ENCODE results near the gene PHKG2.
A peak's percentile ranks its signal among the peaks of the same experiment; 100 is the strongest.
"Not testable (repeated sequence)": the region's sequence is repeated elsewhere in the genome, so short reads cannot be mapped to it uniquely, and the experiment has no call there.

Gene PHKG2, protein sequence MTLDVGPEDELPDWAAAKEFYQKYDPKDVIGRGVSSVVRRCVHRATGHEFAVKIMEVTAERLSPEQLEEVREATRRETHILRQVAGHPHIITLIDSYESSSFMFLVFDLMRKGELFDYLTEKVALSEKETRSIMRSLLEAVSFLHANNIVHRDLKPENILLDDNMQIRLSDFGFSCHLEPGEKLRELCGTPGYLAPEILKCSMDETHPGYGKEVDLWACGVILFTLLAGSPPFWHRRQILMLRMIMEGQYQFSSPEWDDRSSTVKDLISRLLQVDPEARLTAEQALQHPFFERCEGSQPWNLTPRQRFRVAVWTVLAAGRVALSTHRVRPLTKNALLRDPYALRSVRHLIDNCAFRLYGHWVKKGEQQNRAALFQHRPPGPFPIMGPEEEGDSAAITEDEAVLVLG

DNA sequence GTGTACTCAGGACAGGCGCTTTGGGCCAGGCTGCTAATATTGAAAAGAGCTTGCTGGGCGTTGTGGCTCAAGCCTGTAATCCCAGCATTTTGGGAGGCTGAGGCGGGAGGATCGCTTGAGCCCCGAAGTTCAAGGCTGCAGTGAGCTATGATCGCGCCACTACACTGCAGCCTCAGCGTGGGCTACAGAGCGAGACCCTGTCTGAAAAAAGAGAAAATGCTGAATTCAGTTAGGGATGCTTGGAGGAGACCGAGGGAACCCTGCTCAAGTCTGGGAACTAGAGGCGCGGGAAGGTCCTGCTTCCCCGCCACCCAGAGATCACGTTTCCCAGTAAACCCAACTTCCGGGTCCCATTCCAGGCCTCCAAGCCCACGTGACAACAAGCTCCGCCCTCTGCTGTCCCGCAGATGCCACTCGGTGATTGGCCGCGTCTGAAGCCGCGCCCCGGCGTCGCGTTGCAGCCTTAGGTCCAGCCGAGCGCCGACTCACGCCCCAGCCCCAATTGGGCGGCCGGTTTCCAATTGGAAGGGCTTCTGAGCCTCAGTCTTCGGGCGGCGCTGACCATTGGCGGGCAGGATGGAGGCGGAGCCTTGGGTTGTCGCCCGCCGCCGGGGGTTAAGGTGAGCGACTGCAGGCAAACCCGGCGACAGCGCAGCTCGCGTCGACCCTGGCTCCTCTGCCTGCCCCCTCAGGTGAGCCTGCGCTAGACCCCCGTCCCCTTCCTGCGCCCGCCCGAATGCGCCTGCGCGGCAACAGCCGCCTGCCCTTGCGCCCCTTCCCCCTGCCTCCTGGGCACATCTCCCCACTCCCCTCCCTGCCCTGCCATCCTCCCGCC is at the start of gene PHKG2:
Gene PHKG2 (plus strand): TSS at position 627 of the 835 bp plus-strand sequence. CDS start 396 bp downstream, outside the sequence.
- DNase-seq = peak; percentile 97

DNA sequence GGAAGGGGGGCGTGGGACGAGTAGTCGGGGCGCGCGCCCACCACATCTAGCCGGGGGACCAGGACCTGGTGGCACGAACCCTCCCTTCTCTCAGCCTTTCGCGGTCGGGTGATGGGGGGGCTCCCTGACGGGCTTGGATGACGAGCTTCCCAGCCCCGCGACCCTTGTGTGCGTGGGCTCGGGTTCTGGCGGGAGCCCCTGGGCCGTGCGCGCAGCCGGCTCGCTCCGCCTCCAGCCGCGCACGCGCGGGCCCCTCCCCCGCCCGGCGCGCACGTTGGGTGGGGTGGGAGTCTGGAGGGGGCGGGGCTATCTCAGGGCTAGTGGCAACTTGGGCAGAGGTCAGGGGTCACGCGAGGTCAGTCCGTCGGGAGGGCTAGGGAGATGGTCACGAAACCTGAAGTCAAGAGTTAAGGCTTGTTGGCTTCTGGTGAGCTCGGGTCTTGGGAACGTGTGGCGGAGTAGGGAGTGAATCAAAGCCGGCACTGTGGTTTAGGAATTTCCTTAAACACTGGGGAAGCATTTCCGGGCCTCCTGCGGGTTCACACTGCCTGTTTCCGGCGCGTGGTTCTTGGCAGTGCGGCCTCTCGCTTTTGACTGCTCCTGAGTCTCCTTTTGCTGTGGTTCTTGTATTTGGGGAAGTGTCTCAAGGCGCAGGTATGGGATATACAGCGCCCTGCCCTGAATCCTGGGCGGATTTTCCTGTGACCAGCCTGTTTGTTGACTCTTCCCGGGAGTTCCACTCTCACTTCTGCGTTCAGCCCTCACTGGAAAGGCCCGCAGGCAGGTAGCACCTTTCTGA is 49.2 kb upstream of the PHKG2 start, which contains the start of gene SRCAP:
Gene SRCAP (plus strand): TSS at position 356 of the 799 bp plus-strand sequence. CDS start 1,654 bp downstream, outside the sequence.
- peak; percentile 85 to 86 for DNase-seq

DNA sequence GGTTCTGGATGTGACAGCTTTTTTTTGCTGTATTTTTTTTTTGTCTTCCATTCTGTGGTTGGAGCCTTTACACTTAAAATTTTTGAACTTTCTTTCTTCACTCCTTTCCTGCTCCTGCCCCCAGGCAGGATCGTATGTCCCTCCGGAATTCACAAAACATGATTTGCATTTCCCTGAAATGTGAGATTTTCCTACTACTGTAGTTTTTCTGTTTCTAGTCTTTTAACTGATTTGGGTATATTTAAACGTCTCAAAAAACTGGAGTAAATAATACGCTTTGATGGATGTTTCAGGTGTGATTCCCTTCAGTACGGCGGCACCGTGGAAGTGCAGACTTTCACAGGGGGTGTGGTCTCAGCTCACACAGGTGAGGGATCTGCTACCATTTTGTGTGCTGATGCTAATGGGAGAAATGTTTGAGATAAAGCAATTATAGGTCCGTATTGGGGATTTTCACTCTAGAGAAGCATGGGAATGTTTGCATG is 48.6 kb upstream of the PHKG2 start:
- no peak for DNase-seq

DNA sequence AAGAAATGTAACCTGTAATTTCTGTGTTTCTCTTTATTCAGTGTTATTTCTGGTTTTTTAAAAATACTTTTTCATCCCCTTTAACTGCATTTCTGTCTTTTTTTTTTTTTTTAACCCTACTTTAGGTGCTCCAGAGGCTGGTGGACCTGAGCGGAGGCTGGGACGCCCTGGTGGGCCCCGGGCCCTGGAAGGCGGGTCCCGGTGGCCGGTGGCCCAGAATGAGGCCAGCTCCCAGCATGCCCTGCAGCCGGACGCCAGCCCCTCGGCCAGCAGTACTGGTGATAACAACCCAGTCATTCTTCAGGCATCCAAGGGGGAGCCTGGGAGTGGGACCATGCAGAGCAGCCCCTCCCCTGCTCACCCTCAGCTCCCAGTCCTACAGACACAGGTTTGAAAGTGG is 47.7 kb upstream of the PHKG2 start:
- DNase-seq = no peak

DNA sequence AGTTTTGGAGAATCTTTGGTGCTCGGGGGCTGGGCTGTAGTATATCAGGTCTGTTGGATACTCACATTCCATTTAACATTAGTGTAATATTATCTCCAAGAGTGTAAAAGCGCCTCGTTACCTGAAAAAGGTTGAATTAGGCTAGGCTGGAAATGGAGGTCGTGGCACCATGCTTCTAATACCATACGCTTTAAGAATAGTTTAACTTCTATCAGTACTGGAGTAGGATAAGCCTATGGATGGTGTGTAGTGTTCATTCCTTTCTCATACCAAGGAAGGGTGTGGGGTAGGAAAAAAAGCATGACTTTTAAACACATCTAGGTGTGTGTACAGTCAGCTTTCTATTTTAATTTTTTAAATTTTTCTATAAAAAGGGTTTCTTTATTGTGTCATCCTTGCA is 47.3 kb upstream of the PHKG2 start:
- no peak for DNase-seq

DNA sequence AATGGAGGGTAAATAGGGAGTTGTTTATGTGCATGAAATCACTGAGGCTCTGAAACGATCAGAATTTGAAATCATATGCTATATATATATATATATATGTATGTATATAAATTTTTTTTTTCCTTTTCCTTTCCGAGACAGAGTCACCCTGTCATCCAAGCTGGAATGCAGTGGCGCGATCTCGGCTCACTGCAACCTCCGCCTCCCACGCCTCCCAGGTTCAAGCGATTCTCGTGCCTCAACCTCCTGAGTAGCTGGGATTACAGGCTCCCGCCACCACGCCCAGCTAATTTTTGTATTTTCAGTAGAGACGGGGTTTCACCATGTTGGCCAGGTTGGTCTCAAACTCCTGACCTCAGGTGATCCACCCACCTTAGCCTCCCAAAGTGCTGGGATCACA is 45.2 kb upstream of the PHKG2 start:
- DNase-seq = not testable (repeated sequence)

DNA sequence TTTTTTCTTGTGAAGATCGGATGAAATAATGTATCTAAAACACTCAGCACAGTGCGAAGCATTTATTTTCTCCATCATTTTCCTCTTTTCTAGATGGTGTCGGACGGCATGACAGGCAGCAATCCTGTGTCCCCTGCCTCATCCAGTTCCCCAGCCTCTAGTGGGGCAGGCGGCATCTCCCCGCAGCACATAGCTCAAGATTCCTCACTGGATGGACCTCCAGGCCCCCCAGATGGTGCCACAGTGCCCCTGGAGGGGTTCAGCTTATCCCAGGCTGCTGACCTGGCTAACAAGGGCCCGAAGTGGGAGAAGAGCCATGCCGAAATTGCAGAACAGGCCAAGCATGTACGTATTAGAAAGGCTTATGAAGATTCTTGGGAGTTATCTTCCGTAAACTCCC is 44.3 kb upstream of the PHKG2 start:
- DNase-seq = no peak

DNA sequence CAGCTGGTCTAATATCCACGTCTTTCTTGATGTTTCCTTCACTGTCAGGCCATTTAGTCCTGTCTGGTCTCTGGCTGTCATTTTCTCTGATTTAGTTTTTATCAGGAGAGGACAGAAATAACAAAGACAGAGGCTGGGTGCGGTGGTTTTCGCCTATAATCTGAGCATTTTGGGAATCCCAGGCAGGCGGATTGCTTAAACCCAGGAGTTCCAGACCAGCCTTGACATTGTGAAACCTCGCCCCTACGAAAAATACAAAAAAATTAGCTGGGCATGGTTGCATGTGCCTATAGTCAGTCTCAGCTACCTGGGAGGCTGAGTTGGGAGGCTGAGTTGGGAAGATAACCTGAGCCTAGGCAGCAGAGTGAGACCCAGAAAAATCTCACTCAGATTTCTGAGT is 42.2 kb upstream of the PHKG2 start:
- no peak for DNase-seq

DNA sequence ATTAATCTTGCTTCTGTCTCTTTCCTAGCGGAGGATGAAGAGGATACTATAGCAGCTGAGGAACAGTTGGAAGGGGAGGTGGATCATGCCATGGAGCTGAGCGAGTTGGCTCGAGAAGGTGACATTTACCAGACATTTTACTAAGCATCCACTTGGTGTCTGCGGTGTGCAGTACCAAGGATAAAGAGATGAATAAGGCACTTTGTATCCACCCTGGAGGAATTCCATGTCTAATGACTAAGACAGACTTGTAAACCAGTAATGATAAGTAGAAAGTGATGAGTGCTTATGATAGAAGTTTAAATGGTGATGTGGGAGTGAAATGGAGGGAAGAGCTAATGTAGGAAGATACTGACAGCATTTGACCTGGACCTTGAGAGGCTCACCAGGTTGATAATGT is 37.3 kb upstream of the PHKG2 start:
- no peak for DNase-seq

DNA sequence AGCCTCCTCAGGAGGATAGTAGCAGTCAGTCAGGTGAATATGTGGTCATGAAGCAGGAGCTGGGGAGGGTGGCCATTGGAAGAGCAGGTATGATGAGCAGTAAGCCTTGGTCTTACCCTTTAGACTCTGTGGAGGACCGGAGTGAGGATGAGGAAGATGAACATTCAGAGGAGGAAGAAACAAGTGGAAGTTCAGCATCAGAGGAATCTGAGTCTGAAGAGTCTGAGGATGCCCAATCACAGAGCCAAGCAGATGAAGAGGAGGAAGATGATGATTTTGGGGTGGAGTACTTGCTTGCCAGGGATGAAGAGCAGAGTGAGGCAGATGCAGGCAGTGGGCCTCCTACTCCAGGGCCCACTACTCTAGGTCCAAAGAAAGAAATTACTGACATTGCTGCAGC is 36.5 kb upstream of the PHKG2 start:
- no peak for DNase-seq

DNA sequence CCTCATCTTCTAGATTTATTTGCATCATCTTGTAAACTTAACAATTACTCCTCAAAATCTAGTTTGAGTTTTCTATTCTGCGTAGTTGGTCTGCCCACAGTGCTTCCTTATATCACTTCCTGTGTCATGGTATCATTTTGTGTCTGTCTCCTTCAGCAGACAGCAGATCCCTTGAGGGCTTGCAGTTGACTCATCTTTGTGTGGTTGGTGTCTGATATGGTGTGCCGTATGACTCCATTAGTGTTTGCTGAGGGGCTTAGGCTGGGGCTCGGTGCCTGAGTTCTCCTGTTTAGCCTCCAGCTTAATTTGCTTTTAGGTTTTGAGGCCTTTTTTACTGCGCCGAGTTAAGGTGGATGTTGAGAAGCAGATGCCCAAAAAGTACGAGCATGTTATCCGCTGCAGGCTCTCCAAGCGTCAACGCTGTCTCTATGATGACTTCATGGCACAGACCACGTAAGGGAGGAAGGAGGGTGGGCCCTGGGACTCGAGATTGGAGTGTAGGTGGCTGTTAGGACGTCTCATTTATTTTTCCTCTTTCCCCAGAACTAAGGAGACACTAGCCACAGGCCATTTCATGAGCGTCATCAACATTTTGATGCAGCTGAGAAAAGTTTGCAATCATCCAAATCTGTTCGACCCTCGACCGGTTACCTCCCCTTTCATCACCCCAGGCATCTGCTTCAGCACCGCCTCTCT is 32.3 kb upstream of the PHKG2 start:
- DNase-seq = peak; percentile 56 to 58

DNA sequence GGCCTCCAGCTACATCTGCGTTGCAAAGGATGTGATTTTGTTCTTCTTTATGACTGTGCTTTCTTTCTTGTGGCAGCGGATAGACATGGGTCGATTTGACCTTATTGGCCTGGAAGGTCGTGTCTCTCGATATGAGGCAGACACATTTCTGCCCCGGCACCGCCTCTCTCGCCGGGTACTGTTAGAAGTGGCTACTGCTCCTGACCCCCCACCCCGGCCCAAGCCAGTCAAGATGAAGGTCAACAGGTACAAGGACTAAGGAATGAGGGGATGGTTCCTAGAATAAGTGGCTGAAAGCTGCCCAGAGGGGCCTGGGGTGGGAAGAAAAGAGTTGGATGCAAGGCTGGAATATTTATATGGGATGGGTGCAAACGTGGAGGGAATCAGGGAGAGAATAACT is 28.1 kb upstream of the PHKG2 start:
- no peak for DNase-seq

DNA sequence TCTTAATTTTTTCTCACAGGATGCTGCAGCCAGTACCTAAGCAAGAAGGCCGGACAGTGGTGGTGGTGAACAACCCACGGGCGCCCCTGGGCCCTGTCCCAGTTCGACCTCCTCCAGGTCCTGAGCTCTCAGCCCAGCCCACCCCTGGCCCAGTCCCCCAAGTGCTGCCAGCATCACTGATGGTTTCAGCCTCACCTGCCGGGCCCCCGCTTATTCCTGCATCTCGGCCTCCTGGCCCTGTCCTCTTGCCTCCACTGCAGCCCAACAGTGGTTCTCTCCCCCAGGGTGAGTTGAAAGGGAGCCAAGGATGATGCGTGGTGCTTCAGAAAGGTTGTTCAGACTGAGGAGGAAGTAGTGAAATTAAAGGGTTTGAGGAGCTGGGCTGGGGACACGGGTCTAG is 27.5 kb upstream of the PHKG2 start:
- DNase-seq = no peak

DNA sequence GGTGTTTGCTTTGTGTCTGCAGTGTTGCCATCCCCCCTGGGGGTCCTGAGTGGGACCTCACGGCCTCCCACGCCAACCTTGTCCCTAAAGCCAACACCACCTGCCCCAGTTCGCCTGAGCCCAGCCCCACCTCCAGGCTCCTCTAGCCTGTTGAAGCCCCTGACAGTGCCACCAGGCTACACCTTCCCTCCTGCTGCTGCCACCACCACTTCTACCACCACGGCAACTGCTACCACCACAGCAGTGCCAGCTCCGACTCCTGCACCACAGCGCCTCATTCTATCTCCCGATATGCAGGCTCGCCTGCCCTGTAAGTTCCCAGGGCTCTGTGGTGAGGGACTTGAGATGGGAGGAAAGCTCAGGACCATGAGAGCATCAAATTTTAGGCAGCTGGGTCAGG is 27.1 kb upstream of the PHKG2 start:
- DNase-seq = no peak

DNA sequence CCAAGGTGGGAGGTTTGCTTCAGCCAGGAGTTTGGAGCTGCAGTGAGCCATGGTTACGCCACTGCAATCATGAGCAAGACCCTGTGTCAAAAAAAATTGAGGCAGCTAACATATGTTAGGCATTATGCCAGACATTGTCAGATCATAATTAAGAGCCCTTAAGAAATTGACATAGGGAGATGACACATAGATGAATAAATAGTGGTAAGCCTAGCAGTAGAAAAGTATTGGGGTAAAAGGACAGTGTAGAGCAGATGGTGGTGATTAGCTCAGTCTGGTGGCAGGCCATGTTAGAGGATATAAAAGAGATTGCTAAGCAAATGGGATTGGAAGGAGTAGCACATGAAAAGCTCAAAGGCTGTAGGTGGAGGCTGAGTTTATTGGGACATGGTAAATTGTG is 26.6 kb upstream of the PHKG2 start:
- DNase-seq = no peak

DNA sequence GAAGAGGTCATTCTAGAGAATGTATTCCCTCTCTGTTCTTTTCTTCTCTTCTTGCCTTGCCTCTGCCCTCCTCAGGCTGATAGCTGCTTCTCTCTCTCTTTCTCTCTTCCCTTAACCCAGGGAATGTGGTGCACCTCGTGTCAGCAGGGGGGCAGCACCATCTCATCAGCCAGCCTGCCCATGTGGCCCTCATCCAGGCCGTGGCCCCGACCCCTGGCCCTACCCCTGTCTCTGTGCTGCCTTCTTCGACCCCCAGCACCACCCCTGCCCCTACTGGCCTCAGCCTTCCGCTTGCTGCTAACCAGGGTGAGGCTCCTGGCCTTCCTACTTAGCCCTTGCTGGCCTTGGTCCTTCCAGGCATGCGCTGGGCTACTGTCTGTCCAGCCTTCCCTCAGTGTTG is 25.8 kb upstream of the PHKG2 start:
- no peak for DNase-seq

DNA sequence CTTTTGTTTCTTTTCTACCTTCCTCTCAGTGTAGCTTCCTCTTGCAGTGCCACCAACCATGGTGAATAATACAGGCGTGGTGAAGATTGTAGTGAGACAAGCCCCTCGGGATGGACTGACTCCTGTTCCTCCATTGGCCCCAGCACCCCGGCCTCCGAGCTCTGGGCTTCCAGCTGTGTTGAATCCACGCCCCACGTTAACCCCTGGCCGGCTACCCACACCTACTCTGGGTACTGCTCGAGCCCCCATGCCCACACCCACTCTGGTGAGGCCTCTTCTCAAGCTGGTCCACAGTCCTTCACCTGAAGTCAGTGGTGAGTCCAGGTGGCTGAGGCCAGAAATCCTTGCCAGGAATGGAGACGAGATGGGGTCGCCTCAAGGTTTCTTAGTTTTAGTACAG is 25.3 kb upstream of the PHKG2 start:
- DNase-seq = no peak

DNA sequence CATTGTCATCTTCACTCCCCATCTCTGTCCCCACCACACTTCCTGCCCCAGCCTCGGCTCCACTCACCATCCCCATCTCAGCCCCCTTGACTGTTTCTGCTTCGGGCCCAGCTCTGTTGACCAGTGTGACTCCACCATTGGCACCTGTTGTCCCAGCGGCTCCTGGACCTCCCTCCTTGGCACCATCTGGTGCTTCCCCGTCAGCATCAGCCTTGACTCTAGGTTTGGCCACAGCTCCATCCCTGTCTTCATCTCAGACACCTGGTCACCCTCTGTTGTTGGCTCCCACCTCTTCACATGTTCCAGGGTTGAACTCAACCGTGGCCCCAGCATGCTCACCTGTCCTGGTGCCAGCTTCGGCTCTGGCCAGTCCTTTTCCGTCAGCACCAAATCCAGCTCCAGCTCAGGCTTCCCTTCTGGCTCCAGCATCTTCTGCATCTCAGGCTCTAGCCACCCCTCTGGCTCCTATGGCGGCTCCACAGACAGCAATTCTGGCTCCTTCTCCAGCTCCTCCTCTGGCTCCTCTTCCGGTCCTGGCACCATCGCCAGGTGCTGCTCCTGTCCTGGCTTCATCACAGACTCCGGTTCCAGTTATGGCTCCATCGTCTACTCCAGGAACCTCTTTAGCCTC is 24.4 kb upstream of the PHKG2 start:
- DNase-seq = no peak

DNA sequence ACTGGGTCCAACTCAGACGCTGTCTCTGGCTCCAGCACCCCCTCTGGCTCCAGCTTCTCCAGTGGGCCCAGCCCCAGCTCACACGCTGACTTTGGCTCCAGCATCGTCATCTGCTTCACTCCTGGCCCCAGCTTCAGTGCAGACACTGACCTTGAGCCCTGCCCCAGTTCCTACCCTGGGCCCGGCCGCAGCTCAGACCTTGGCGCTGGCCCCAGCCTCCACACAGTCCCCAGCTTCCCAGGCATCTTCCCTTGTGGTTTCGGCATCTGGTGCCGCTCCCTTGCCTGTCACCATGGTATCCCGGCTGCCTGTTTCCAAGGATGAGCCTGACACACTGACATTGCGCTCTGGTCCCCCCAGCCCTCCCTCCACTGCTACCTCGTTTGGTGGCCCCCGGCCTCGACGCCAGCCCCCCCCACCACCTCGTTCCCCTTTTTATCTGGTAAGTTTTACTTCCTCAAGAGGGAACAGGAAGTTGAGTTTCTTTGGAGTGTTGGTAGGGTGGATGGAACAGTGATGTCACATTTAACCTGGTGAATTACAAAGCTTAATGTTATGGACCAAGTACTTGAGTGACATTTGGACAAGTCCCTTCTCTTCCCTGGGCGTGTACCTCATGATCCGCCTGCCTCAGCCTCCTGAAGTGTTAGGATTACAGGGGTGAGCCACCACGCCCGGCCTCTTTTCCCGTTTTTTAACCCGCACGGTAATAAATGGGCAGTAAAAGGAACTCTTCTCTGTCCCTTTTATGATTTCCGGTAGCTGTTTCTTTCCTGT is 23.4 kb upstream of the PHKG2 start:
- peak; percentile 7 to 47 for DNase-seq

DNA sequence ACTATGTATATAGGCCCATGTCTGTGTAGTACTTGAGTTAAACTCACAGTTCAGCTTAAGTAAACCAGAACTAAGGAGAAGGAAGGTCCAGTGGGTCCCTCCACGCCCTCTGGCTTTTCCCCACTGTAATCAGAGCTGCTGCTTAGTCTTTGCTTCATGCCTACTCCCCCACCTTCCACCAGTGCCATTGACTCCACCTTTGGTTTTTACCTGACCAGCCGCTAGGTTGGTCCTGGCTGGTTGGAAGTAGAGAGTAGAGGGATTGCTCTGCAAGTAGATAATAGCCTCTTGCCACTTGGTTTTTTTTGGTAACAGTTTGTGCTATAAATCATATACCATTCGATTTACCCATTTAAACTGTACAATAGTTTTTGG is 22.8 kb upstream of the PHKG2 start:
- DNase-seq = no peak

DNA sequence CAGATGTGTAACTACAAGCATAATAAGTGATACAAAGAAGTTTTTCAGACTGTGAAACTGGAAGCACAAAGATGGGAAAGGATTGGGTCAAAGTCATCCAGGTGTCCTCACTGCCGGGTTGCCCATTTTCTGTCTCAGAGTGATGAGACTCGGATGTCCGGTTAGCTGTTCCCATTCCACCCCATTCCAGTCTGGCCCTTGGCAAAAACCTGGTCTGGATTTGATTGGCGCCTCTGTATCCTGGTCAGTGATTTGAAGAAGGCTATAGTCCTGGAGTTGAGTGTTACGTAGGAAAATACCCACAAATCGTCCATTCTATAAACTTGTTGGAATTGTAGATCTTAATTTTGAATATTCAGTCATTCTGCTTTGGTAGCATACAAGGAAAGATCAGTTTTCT is 19.9 kb upstream of the PHKG2 start:
- DNase-seq = no peak

Measured in CD4-positive, alpha-beta T cell treated with Interleukin-1 beta for 1 hour (primary cell).